ENCODE data around the gene ALOX5AP. TPM values are rescaled to one million over a fixed set of nuclear protein-coding genes. Genes with fewer than 3 reads are reported as not detected.

ALOX5AP gene
- total and polyA plus RNA-seq, 4 donors: 17.9 to 753 (median 111) TPM

DNA sequence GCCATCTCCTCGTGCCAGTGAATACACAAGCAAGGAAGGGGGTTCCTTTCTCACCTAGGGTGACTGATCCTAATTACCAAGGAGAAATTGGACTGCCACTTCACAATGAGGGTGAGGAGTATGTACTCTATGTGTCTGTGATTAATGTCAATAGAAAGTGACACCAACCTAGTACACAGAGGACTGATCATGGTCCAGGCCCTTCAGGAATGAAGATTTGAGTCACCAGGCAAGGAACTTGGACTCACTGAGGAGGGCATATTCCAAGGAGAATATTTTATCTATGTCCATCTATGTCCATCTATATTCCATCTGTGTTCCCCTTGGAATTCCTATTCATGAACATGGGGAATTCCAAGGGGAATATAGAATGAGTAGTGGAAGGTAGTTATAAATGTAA lies 9.2 kb upstream of the ALOX5AP start:
- DNase-seq (no peak), ATAC-seq (ENCODE audit: insufficient read depth, low FRiP score) (no peak)
- Histone ChIP-seq H3K4me3 (no peak overlapping the region), H3K4me1 (ENCODE audit: control insufficient read depth in 5 of 5, insufficient read depth in 5 of 5, low read length in 5 of 5) (peaks cover 0 to 12% (median 0%) of the 10 kb centered on the region in 5 donors), H3K9me3 (ENCODE audit: control insufficient read depth in 4 of 4, insufficient read depth in 3 of 4, low read length in 3 of 4) (no peaks in the 10 kb centered on the region), H3K27ac (ENCODE audit: low read depth in 1 of 2, low read length in 1 of 2) (no peak overlapping the region), H3K36me3 (ENCODE audit: control insufficient read depth in 4 of 4, insufficient read depth in 4 of 4, low read length in 4 of 4) (no peaks in the 10 kb centered on the region), H3K9ac (ENCODE audit: insufficient read depth in 1 of 2, low read length in 2 of 2) (no peak overlapping the region), H3K27me3 (ENCODE audit: control insufficient read depth in 3 of 3, insufficient read depth in 3 of 3, low read length in 2 of 3) (no peaks in the 10 kb centered on the region)
- TF ChIP-seq CTCF (IDR thresholded peaks at IDR 0.05; ENCODE audit: control extremely low read depth, extremely low read depth): no peak
- WGBS, 2 donors: 94 to 96% methylated on average over 1 of the region's 1 CpG

DNA sequence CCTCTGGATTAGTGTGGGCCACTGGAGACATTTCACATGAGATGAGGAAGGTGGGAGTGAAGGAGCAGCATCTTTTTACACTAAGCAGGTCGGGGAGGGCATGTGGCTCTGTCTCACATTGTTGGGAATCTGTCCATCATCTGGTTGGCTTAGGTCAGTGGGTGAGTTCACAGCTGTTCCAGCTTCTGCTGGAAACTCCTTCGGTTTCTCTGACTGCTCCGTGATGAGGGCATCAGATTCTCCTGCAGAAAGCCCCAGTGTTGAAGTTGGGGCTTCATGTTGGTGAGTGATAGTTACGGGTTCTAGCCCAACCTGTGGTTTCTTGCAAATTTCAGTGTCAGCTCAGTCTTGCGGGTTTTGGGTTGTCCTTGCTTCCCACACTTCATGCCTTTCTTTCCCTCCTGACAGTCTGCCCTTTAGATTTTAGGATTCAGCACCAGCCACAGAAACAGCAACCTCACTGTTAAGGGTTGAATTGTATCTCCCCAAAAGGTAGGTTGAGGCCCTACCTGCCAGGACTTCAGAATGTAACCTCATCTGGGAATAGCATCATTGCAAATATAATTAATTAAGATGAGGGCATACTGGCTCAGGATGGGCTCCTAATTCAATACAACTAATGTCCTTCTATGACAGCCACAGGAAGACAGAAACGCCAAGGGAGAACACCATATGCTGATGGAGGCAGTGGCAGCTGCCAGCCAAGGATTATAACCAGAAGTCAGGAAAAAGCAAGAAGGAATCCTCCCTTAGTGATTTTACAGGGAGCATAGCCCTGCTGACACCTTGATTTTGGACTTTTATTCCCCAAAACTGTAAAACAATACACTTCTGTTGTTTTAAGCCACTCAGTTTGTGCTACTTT lies 7.6 kb upstream of the ALOX5AP start:
- Histone ChIP-seq H3K27ac (ENCODE audit: low read depth in 1 of 2, low read length in 1 of 2) (no peak overlapping the region), H3K9ac (ENCODE audit: insufficient read depth in 1 of 2, low read length in 2 of 2) (no peak overlapping the region), H3K27me3 (ENCODE audit: control insufficient read depth in 3 of 3, insufficient read depth in 3 of 3, low read length in 2 of 3) (no peaks in the 10 kb centered on the region), H3K4me1 (ENCODE audit: control insufficient read depth in 5 of 5, insufficient read depth in 5 of 5, low read length in 5 of 5) (peaks cover 0 to 8% (median 0%) of the 10 kb centered on the region in 5 donors), H3K9me3 (ENCODE audit: control insufficient read depth in 4 of 4, insufficient read depth in 3 of 4, low read length in 3 of 4) (no peaks in the 10 kb centered on the region), H3K36me3 (ENCODE audit: control insufficient read depth in 4 of 4, insufficient read depth in 4 of 4, low read length in 4 of 4) (no peaks in the 10 kb centered on the region), H3K4me3 (no peak overlapping the region)
- DNase-seq (no peak), ATAC-seq (ENCODE audit: insufficient read depth, low FRiP score) (no peak)
- 90 to 91% methylated on average over 6 of the region's 6 CpGs for WGBS, 2 donors
- no peak for TF ChIP-seq CTCF (IDR thresholded peaks at IDR 0.05; ENCODE audit: control extremely low read depth, extremely low read depth)

GRCh38 chr13:30729801-30730200 lies 5.5 kb upstream of the ALOX5AP start:
- ATAC-seq (ENCODE audit: insufficient read depth, low FRiP score) (no peak), DNase-seq (no peak)
- no peaks in the 10 kb centered on the region for H3K36me3 ChIP-seq (ENCODE audit: control insufficient read depth in 4 of 4, insufficient read depth in 4 of 4, low read length in 4 of 4)
- TF ChIP-seq CTCF (IDR thresholded peaks at IDR 0.05; ENCODE audit: control extremely low read depth, extremely low read depth): no peak
- peaks cover 0 to 6% (median 0%) of the 10 kb centered on the region in 5 donors for H3K4me1 ChIP-seq (ENCODE audit: control insufficient read depth in 5 of 5, insufficient read depth in 5 of 5, low read length in 5 of 5)
- no peaks in the 10 kb centered on the region for H3K9me3 ChIP-seq (ENCODE audit: control insufficient read depth in 4 of 4, insufficient read depth in 3 of 4, low read length in 3 of 4)
- H3K27me3 ChIP-seq (ENCODE audit: control insufficient read depth in 3 of 3, insufficient read depth in 3 of 3, low read length in 2 of 3): no peaks in the 10 kb centered on the region
- H3K9ac ChIP-seq (ENCODE audit: insufficient read depth in 1 of 2, low read length in 2 of 2): no peak overlapping the region
- WGBS, 2 donors: 81 to 95% methylated on average over 8 of the region's 8 CpGs
- H3K4me3 ChIP-seq: no peak overlapping the region
- no peak overlapping the region for H3K27ac ChIP-seq (ENCODE audit: low read depth in 1 of 2, low read length in 1 of 2)

Measured in lung (tissue), 12 donors.